Urothelium cell line (cell line): ENCODE measurements around the gene RNF212.

Experiments
- DNase-seq: peaks from one replicate; pipeline ENCODE4 v3.0.0; 2011; ENCODE audit warnings: low spot score, mixed read lengths
- FAIRE-seq: peaks from 2 replicates; lab custom pipeline; 2011; peaks lifted over from hg19 to GRCh38; lab: Jason Lieb, UNC

RNF212 gene

GRCh38 chr4:1116838-1117237 lies 3.5 kb upstream of the RNF212 start:
- DNase-seq (no peak), FAIRE-seq (no peak)

GRCh38 chr4:1115528-1116293 lies 2.3 kb upstream of the RNF212 start:
- no peak for FAIRE-seq
- no peak for DNase-seq

- no peak for FAIRE-seq
These were observed 562 bp downstream of the RNF212 start for GRCh38 chr4:1112821-1113182.

GRCh38 chr4:1112174-1112820 lies 1.1 kb downstream of the RNF212 start:
- FAIRE-seq (no peak), DNase-seq (no peak)

More at GRCh38 chr4:1112821-1113182, 562 bp downstream of the RNF212 start:
- no peak for DNase-seq

GRCh38 chr4:1111259-1111809 lies 2.0 kb downstream of the RNF212 start:
- no peak for DNase-seq
- no peak for FAIRE-seq

- no peak for DNase-seq
- no peak for FAIRE-seq
These were observed 3.4 kb downstream of the RNF212 start for GRCh38 chr4:1109898-1110506.

GRCh38 chr4:1109333-1109732 lies 4.0 kb downstream of the RNF212 start:
- FAIRE-seq (no peak), DNase-seq (no peak)

GRCh38 chr4:1105662-1106061 lies 7.7 kb downstream of the RNF212 start:
- DNase-seq (no peak), FAIRE-seq (no peak)

- FAIRE-seq (no peak), DNase-seq (no peak)
These were observed 8.3 kb downstream of the RNF212 start for GRCh38 chr4:1105067-1105466.

GRCh38 chr4:1104647-1105046 lies 8.7 kb downstream of the RNF212 start:
- no peak for FAIRE-seq
- DNase-seq = no peak

GRCh38 chr4:1099684-1100335 lies 13.6 kb downstream of the RNF212 start:
- no peak for FAIRE-seq
- DNase-seq = no peak

GRCh38 chr4:1099270-1099669 lies 14.1 kb downstream of the RNF212 start:
- DNase-seq (no peak), FAIRE-seq (no peak)

GRCh38 chr4:1098311-1098925 lies 14.9 kb downstream of the RNF212 start:
- FAIRE-seq (no peak), DNase-seq (no peak)

GRCh38 chr4:1097553-1097952 lies 15.8 kb downstream of the RNF212 start:
- FAIRE-seq (no peak), DNase-seq (no peak)

- DNase-seq (no peak), FAIRE-seq (no peak)
These were observed 16.5 kb downstream of the RNF212 start for GRCh38 chr4:1096841-1097240.

GRCh38 chr4:1094336-1094690 lies 19.1 kb downstream of the RNF212 start:
- no peak for DNase-seq
- FAIRE-seq = no peak

- DNase-seq (no peak), FAIRE-seq (no peak)
These were observed 19.7 kb downstream of the RNF212 start for GRCh38 chr4:1093391-1094335.

- DNase-seq (no peak), FAIRE-seq (no peak)
These were observed 20.4 kb downstream of the RNF212 start for GRCh38 chr4:1092983-1093361.

GRCh38 chr4:1092026-1092982 lies 21.1 kb downstream of the RNF212 start:
- FAIRE-seq (no peak), DNase-seq (no peak)
